SU-DHL-6 (cell line): ENCODE measurements around the gene HEY2.

Experiments
- H2AFZ ChIP-seq: fragments of 200-600 bp; sonication (generic); 2 replicates; pipeline ENCODE4 v1.6.1; 2014; ENCODE audit warnings: low read depth, mild to moderate bottlenecking, moderate library complexity, mixed read lengths, antibody characterized with exemption, low read length; ENCODE audit not compliant: severe bottlenecking
- H3F3A ChIP-seq: fragments of 200-600 bp; shearing (Covaris generic); 2 replicates; pipeline ENCODE4 v1.6.0; 2016; ENCODE audit warnings: antibody characterized with exemption, mild to moderate bottlenecking; ENCODE audit not compliant: insufficient read depth
- H3K27ac ChIP-seq: fragments of 200-600 bp; sonication (generic); 2 replicates; pipeline ENCODE4 v1.5.1; 2016; ENCODE audit warnings: low read depth, mild to moderate bottlenecking, low read length, moderate library complexity, mixed read lengths
- H3K27me3 ChIP-seq: fragments of 200-600 bp; sonication (generic), shearing (Covaris generic); 2 replicates; pipeline ENCODE4 v1.6.0; 2014; ENCODE audit warnings: mild to moderate bottlenecking, low read length
- H3K36me3 ChIP-seq: fragments of 200-600 bp; sonication (generic); 2 replicates; pipeline ENCODE4 v1.6.1; 2014; ENCODE audit warnings: mild to moderate bottlenecking, low read length, mixed read lengths
- H3K4me2 ChIP-seq: fragments of 300-600, 200-600 bp; shearing (Covaris generic), sonication (generic); 2 replicates; pipeline ENCODE4 v1.6.0; 2014; ENCODE audit warnings: low read length, low read depth, mild to moderate bottlenecking; ENCODE audit not compliant: poor library complexity, severe bottlenecking
- H3K4me3 ChIP-seq: fragments of 200-600 bp; sonication (generic); 2 replicates; pipeline ENCODE4 v1.5.1; 2014; ENCODE audit warnings: antibody characterized with exemption, low read length, mild to moderate bottlenecking, mixed read lengths; ENCODE audit not compliant: insufficient read depth, poor library complexity, severe bottlenecking
- H3K79me2 ChIP-seq: fragments of 200-600 bp; sonication (generic); 2 replicates; pipeline ENCODE4 v1.6.1; 2014; ENCODE audit warnings: mild to moderate bottlenecking, low read length, moderate library complexity; ENCODE audit not compliant: insufficient read depth
- H3K9ac ChIP-seq: fragments of 200-600 bp; sonication (generic); 2 replicates; pipeline ENCODE4 v1.7.0; 2014; ENCODE audit warnings: mild to moderate bottlenecking, low read length
- H3K9me2 ChIP-seq: fragments of 200-600 bp; sonication (generic); replicated peaks from 2 replicates; pipeline ENCODE4 v1.6.1; 2014; ENCODE audit warnings: low read length; ENCODE audit not compliant: insufficient read depth
- H3K9me3 ChIP-seq: fragments of 200-600 bp; sonication (generic); 2 replicates; pipeline ENCODE4 v1.6.1; 2014; ENCODE audit warnings: low read length, mixed read lengths; ENCODE audit not compliant: insufficient read depth
- H4K20me1 ChIP-seq: fragments of 200-600 bp; sonication (generic); 2 replicates; pipeline ENCODE4 v1.6.1; 2014; ENCODE audit warnings: low read depth, mild to moderate bottlenecking, antibody characterized with exemption, low read length, moderate library complexity, mixed read lengths
- CTCF ChIP-seq: fragments of 200-600 bp; sonication (generic); IDR thresholded peaks from one replicate; pipeline ENCODE4 v1.5.1; 2017; ENCODE audit warnings: antibody characterized with exemption, mild to moderate bottlenecking, low read length, moderate library complexity; ENCODE audit not compliant: insufficient read depth, poor library complexity, severe bottlenecking
- EZH2phosphoT487 ChIP-seq: fragments of 200-600 bp; sonication (generic), shearing (Covaris generic); conservative IDR thresholded peaks from 2 replicates; pipeline ENCODE4 v1.6.1; 2018; ENCODE audit warnings: mild to moderate bottlenecking, antibody characterized with exemption, low read length, moderate library complexity, mixed read lengths

HEY2 gene

GRCh38 chr6:125795301-125795700 is 45.9 kb downstream of the HEY2 start:
- Histone ChIP-seq H3K27ac (peak overlapping the region; percentile 97), H3K27me3 (no peaks in the 10 kb centered on the region), H3K79me2 (peaks cover 83% of the 10 kb centered on the region), H3F3A (peaks cover 33% of the 10 kb centered on the region), H2AFZ (no peak overlapping the region), H3K9ac (peak overlapping the region; percentile 30), H4K20me1 (no peaks in the 10 kb centered on the region), H3K4me2 (peak overlapping the region; percentile 87), H3K4me3 (no peak overlapping the region), H3K9me2 (no peaks in the 10 kb centered on the region), H3K9me3 (no peaks in the 10 kb centered on the region), H3K36me3 (no peaks in the 10 kb centered on the region)
- no peak for TF ChIP-seq CTCF
- no peak for TF ChIP-seq EZH2phosphoT487

GRCh38 chr6:125797120-125797885 is 47.9 kb downstream of the HEY2 start:
- Histone ChIP-seq H3K4me3 (peak overlapping the region; percentile 25), H3K27ac (peak overlapping the region; percentile 97), H3K36me3 (no peaks in the 10 kb centered on the region), H3K9me3 (no peaks in the 10 kb centered on the region), H3K9me2 (no peaks in the 10 kb centered on the region), H3K4me2 (peak overlapping the region; percentile 87), H3K9ac (peak overlapping the region; percentile 44), H3K79me2 (peaks cover 88% of the 10 kb centered on the region), H4K20me1 (no peaks in the 10 kb centered on the region), H3F3A (peaks cover 27% of the 10 kb centered on the region), H3K27me3 (no peaks in the 10 kb centered on the region), H2AFZ (no peak overlapping the region)
- TF ChIP-seq EZH2phosphoT487: no peak
- TF ChIP-seq CTCF: no peak

- no peaks in the 10 kb centered on the region for H3K27me3 ChIP-seq
- no peaks in the 10 kb centered on the region for H4K20me1 ChIP-seq
- no peaks in the 10 kb centered on the region for H3K9me3 ChIP-seq
- no peaks in the 10 kb centered on the region for H3K9me2 ChIP-seq
- no peak overlapping the region for H2AFZ ChIP-seq
- H3K9ac ChIP-seq: peak overlapping the region; percentile 44
- no peak for TF ChIP-seq EZH2phosphoT487
- TF ChIP-seq CTCF: no peak
- H3K27ac ChIP-seq: peak overlapping the region; percentile 97
- peaks cover 26% of the 10 kb centered on the region for H3F3A ChIP-seq
- peak overlapping the region; percentile 87 for H3K4me2 ChIP-seq
- peak overlapping the region; percentile 25 for H3K4me3 ChIP-seq
- no peaks in the 10 kb centered on the region for H3K36me3 ChIP-seq
- peaks cover 88% of the 10 kb centered on the region for H3K79me2 ChIP-seq
These were observed 48.5 kb downstream of the HEY2 start for GRCh38 chr6:125797886-125798444.
